ENCODE data around the gene GNPTG.

The GNPTG gene

DNA sequence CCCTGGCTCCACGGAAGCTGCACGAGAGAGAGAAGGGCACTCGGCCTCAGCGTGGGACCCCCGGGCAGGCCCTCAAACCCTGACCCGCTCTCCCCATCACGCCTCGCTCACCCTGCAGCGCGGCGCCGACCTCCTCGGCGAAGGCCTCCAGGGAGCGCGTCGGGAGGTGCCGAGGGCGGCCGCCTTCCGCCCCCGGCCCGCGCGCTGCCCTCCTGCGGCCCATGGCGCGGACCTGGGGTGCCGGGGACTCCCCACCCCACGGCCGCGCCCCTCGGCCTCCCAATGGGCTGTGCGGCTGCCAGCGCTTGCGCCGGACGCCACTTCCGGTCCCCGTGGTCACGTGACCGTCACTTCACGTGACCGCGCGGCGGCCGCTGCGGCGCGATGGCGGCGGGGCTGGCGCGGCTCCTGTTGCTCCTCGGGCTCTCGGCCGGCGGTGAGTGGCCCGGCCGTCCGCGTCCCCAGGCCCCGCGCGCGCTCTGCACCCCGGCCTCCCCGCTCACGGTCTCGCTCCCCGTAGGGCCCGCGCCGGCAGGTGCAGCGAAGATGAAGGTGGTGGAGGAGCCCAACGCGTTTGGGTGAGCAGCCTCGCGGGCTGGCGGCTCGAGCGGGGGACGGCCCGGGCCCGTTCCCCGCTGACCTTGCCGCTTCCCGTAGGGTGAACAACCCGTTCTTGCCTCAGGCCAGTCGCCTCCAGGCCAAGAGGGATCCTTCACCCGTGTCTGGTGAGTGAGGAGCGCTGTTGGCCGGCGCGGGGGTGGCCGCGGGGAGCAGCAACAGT is at the start of gene GNPTG, which contains the start of gene TSR3:
GNPTG (plus strand) TSS at position 350 of the 781 bp plus-strand sequence; CDS start at position 385, 35 bp downstream.
TSR3 (minus strand) TSS at position 297 of the 781 bp plus-strand sequence; CDS start at position 223, 74 bp downstream.
- peak; percentile 45 to 80 for DNase-seq (ENCODE audit: low read depth in 2 of 2)

DNA sequence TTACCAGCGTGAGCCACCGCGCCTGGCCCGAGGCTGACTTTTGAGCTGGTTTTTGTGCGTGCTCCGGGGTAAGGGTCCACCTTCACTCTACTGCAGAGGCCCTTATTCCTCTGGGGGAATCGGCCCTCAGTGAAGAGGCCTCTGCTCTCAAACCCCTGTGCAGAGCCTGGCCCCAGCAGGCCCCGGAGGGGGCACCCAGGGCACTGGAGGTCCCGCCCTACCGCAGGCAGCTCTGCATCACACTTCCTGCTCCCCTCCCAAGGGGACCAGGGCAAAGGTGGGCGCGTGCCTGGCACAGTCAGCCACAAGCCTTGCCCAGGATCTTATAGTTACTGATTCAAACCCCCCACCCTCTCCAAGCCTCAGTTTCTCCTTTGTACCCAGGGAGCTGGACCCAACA is 45.9 kb upstream of the GNPTG start:
- no peak for DNase-seq (ENCODE audit: low read depth in 2 of 2)

DNA sequence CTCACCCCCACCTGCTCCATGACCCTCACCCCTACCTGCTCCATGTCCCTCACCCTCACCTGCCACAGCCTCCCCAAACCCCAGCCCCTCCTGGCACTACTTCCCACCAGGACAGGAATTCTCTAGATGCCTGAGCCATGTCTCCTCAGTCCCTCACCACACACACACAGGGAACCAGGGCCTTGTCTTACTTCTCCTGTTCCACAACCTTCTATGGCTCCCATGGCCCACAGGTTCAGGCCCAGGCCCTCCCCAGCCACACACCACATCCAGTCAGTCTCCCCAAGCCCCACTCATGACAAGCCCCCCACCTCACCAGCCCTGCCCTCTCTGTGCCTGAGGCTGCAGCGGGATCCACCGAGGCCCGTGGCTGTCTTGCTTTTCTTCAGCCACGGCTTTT is 45.4 kb upstream of the GNPTG start:
- DNase-seq (ENCODE audit: low read depth in 2 of 2) = no peak

GRCh38 chr16:1308036-1308976 is 43.4 kb upstream of the GNPTG start:
- DNase-seq (ENCODE audit: low read depth in 2 of 2) = no peak

GRCh38 chr16:1308977-1309885 is 42.5 kb upstream of the GNPTG start, which contains the start of gene UBE2I:
Gene UBE2I, plus strand, starts transcription at chr16:1309636. Its CDS starts 4,395 bp downstream, at chr16:1314031.
- peak; percentile 92 to 96 for DNase-seq (ENCODE audit: low read depth in 2 of 2)

DNA sequence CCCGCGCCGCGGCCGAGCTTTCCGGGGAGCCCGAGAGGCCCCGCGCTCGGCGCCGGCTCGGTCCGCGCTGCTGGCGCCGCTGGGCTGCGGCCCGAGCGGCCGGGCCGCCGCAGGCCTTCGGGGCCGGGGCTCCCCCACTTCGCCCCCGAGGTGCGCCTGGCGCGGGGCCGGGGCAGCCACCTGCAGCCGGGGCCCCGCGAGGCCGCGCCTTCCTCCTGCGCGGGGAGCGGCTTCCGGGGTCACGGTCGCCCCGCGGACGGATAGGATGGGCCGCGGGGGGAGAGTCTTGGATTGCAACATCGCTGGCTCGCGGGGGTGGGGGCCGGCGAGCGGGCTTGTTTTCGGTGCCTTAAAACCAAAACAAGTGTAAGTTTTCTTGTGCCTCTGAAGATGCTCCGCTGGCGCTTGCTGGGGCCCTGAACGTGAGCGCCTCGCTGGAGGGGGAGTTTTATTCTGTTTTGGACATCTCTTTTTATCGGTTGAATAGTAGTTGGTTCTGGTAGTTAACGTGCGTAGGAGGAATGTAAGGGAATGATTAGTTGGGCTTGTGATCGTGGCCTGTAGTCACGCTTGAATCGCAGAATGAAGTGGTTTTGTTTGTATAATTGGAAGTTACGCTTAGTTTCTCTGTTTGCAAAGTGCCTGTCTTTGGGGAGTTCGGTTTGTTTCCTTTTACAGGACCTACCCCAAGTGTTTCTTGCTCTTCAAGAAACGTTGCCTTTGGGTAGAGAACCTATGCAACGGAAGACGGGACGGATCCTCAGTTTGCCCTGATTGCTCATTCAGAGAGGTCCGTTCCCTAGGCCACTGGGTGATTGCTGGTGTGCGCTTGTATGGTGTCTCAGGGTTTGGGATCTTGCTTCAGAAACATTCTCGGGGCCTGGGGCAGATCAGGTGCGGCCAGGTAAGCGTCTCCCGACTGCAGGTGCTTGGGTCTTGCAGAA is 41.6 kb upstream of the GNPTG start:
- peak; percentile 26 to 62 for DNase-seq (ENCODE audit: low read depth in 2 of 2)

DNA sequence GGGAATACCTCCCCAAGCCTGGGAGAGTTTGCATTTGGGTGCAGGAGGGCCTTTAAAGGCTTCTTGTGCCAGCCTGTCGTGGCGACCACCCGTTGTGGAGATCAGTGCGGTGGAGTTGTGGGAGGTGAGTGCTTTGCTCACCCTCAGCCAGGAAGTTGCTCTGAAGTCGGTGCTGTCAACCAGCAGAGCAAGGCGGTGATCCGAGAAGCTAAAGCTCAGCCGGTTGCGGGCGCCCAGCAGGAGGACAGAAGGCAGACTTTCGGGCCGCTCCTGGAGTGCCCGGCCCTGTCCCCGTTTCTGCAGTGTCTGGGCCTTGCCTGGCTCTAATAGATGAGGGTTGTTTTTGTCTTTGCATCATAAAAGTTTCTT is 40.9 kb upstream of the GNPTG start:
- DNase-seq (ENCODE audit: low read depth in 2 of 2) = no peak

- DNase-seq (ENCODE audit: low read depth in 2 of 2) = no peak
These were observed 40.5 kb upstream of the GNPTG start for GRCh38 chr16:1311212-1311737.

GRCh38 chr16:1311738-1312466 is 39.8 kb upstream of the GNPTG start:
- no peak for DNase-seq (ENCODE audit: low read depth in 2 of 2)

DNA sequence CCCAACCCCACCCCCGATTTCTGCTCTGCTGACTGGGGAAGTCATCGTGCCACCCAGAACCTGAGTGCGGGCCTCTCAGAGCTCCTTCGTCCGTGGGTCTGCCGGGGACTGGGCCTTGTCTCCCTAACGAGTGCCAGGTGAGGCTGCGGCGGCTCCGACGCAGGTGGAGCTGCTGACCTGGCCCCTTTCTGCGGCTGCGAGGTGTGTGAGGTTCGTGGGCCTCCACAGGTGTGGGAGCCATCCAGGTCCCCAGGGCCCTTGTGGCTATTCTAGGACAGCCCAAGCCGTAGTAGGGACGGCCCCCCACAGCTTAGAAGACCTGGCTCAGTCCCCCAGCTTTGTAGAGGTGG is 39.3 kb upstream of the GNPTG start:
- no peak for DNase-seq (ENCODE audit: low read depth in 2 of 2)

DNA sequence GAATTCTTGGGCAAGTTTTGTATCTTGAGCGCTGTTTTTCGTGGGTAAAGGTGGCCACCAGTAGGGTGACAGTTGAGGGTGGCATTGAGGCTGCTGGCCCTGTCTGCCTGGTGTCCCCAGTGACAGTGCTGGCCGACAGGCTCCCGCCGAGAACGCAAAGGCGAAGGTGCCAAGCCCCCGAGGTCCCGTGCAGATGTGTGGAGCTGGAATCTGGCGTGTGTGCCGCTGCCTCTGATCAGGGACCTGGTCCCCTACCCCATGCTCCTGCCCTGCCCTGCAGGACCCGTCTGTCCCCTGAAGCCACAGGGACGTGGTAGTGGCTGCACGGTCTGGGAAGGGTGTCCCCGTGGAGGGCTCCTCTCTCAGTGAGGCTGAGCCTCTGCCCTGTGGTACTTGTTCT is 38.8 kb upstream of the GNPTG start:
- DNase-seq (ENCODE audit: low read depth in 2 of 2) = no peak

DNA sequence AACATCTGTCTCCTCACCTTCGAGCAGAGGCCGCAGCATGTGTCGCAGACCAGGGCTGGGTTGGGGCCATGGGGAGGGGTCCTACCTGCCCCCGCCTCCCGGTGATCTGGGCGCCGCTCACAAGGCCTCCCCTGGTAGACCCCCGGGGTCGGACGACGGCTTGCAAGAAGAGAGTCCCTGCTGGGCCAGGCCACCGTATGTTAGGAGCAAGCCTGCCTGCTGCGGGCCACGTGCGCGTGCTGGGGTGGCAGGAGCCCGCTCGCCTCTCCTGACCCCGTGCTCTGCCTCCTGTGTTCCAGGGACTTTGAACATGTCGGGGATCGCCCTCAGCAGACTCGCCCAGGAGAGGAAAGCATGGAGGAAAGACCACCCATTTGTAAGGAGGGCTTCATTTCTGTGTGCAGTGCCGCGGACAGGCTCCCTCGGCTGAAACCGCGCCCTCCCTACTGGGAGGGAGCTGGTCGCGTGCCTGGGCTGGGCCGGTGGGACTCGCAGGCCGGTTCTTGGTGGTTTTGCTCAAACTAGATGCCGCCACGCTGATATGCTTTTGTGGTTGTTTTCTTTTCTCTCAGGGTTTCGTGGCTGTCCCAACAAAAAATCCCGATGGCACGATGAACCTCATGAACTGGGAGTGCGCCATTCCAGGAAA is 37.9 kb upstream of the GNPTG start:
- no peak for DNase-seq (ENCODE audit: low read depth in 2 of 2)

GRCh38 chr16:1314399-1315068 is 37.2 kb upstream of the GNPTG start:
- no peak for DNase-seq (ENCODE audit: low read depth in 2 of 2)

DNA sequence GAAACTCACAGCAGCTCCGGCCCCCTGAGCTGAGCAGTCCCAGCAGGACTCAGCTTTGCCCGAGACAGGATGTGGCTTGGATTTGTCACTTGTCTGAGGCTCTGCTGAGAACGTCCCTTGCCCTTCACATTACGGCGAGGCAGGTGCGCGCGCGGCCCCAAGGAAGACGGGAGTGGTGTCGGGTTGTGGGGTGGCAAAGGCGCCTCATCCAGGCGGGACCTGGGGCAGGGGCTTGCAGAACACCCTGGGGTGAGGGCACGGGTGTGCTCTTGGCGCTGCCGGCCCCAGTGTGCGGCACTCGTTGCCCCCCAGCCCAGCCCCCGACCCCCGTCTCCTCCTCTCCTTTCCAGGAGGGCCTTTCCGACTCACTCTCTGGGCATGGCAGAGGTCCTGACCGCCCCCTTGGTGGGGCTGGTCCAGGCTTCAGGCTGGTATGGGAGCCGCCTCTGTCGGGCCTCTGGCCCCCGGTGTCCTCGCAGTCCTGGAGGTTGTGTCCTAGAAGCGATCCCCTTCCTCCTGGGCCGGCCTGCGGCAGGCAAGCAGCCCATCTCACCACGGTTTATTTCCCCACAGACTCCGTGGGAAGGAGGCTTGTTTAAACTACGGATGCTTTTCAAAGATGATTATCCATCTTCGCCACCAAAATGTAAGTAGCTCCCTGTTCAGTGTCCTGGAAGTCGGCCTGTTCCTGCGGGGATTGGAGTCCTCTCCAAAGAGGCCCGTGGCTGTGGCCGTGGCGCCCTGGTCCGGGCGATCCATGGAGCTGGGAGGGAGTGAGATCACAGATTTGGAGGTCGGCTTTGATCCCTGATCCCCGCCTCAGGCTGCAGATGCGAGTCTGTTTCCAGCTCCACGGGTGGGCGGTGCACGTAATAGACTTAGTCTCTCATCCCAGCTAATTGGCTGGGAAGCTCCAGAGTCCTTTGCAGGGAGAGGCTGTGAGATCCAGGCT is 36.4 kb upstream of the GNPTG start:
- DNase-seq (ENCODE audit: low read depth in 2 of 2) = no peak

DNA sequence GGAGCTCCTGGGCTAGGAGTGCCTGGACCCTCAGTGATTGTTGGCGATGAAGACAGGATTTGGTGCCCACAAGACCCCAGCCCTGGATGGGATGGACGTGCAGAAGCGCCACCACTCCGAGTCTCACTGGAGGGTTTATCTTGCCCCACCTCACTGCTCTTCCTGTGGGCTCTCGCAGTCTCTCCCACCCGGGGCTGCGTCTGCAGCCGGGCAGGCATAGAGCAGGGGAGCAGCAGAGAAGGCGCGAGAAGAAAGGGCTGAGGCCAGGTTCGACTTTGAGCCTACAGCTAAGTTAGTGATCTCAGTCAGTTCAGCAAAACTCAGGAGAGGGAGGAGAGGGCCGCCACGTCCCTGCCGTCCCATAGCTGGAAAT is 35.7 kb upstream of the GNPTG start:
- DNase-seq (ENCODE audit: low read depth in 2 of 2) = no peak

DNA sequence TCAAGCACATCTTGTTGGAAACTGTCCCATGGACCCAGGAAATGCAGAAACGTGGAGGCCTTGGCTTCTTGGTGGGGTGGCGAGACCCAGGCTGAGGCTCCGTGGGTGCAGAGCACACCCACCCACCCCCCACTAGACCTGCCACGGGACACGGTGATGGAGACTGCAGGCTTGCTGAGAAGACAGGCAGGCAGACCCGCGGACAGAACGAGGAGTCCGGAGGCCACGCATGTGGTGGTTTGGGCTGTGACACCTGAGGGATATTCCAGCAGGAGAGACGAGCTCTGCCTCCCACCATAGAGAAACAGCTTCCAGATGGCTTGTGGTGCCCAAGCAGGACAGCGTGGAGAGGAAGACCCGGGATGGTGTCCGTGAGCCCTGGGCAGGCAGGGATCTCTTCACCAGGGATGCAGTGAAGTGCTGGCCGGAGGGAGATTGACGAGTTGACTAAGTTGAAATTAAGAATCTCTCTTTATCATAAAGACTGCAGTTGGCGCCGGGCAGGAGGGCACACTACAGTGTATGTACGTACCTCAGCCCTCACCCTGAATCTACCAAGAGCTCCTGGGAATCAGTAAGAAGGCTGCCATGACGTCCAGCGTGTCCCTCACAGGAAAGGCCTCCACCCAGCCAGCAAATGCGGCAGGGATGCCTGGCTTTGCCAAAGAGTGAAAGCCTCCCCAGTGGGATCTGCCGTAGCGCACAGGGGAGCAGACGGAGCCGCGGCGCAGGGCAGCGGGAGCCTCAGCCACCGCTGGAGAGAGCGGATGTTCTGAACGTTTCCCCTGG is 34.1 kb upstream of the GNPTG start:
- no peak for DNase-seq (ENCODE audit: low read depth in 2 of 2)

DNA sequence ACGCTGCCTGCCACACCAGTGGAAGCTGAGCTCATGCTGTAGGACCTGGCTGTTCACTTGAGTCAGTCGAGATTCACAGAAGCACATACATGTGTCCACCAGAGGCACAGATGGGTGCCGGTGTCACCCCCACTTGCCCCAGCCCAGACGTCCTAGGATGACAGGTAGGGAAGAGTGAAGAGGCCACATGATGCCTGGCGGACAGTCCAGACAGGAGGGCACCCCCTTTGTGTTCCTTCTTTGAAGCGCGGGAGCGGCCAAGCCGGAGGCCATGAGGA is 33.5 kb upstream of the GNPTG start:
- no peak for DNase-seq (ENCODE audit: low read depth in 2 of 2)
